ENCODE data around the gene IGSF9.

Gene IGSF9

DNA sequence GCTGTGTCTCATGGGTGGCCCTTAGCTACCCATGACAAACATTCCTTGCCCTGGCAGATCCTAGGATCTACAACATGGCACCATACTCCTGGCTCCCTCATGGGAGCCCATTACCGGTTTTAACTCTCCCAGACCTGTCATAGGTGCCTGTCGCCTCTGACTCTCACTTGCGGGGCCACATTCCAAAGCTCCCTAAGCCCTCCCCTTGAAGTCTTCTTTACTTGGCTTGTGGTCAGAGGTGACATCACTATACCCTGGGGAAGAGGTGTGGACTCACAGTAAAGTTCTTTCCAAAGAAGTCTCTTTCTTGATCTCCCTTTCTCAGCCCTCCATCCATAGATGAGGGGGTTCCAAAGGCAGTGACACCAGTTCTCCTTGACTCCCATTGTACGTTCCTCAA, 14.0 kb upstream of the IGSF9 start:
- no peak overlapping the region for H3K27ac ChIP-seq (ENCODE audit: low read depth, low read length)

DNA sequence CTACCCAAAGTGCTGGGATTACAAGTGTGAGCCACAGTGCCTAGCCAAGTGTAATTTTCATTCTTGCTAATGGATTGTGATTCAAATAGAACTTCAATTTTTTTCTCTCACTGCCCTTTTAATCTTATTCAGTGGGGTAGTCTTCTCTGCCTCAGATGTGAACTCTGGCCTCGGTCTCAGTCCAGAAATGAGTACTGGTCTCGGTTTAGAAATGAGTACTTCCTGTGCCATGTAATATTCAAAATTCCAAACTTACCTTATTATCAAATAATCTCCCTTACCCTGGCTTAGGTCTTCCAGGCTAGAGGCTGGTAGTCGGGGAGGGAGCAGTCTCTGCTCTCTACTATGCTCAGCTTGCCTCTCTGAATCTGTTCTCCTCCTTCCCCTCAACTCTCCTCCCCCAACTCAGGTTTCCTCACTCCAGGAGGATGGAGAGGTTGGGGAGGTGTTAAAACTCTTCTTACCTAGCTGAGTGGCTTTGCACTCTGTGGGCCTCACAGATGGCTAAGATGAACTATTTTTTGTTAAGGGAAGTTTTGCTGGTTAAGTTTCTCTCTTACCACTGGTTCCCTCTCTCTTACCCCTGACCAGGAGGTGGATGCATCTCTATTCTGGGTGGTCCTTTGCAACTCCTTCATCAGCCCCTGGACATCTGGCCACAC, 13.4 kb upstream of the IGSF9 start:
- Histone ChIP-seq H3K9ac (ENCODE audit: low read length in 5 of 5) (no peak overlapping the region), H3K9me3 (ENCODE audit: control insufficient read depth in 5 of 5, low read length in 5 of 5) (no peaks in the 10 kb centered on the region), H3K4me3 (ENCODE audit: low read depth in 1 of 5, low read length in 5 of 5) (no peak overlapping the region), H3K27ac (ENCODE audit: low read depth, low read length) (no peak overlapping the region), H3K4me1 (ENCODE audit: control insufficient read depth in 5 of 5, insufficient read depth in 5 of 5, low read length in 5 of 5) (peaks cover 0 to 2% (median 0%) of the 10 kb centered on the region in 5 donors), H3K27me3 (ENCODE audit: control insufficient read depth in 5 of 5, insufficient read depth in 4 of 5, low read length in 5 of 5) (peaks cover 0 to 11% (median 7%) of the 10 kb centered on the region in 5 donors), H3K36me3 (ENCODE audit: control insufficient read depth in 5 of 5, insufficient read depth in 5 of 5, low read length in 5 of 5) (no peaks in the 10 kb centered on the region)

More for the DNA sequence above, 14.0 kb upstream of the IGSF9 start:
- Histone ChIP-seq H3K4me3 (ENCODE audit: low read depth in 1 of 5, low read length in 5 of 5) (no peak overlapping the region), H3K9me3 (ENCODE audit: control insufficient read depth in 5 of 5, low read length in 5 of 5) (no peaks in the 10 kb centered on the region), H3K36me3 (ENCODE audit: control insufficient read depth in 5 of 5, insufficient read depth in 5 of 5, low read length in 5 of 5) (no peaks in the 10 kb centered on the region), H3K4me1 (ENCODE audit: control insufficient read depth in 5 of 5, insufficient read depth in 5 of 5, low read length in 5 of 5) (no peaks in the 10 kb centered on the region), H3K27me3 (ENCODE audit: control insufficient read depth in 5 of 5, insufficient read depth in 4 of 5, low read length in 5 of 5) (peaks cover 0 to 8% (median 5%) of the 10 kb centered on the region in 5 donors), H3K9ac (ENCODE audit: low read length in 5 of 5) (no peak overlapping the region)

DNA sequence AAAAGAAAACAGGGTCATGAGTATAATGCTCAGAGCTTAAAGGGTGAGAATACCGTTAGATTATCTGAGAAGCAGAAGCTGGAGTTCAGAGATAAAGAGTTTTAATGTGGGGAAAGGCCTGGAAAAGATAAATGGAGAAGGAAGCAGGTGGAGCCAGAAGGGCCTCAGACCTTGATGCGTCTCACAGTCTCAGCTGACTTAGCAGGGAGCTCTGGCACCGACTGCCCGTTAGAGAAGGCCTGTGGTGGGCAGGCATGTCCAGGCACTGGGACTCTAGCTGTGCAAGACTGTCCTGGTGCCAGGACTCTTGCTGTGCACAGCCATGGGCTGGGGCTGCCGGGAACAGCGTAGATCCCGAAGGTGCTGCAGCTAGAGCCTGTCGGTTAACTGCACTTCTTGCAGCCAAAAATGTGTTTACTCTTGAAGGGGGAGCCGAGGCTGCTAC, 12.4 kb upstream of the IGSF9 start:
- peaks cover 6 to 17% (median 11%) of the 10 kb centered on the region in 5 donors for H3K27me3 ChIP-seq (ENCODE audit: control insufficient read depth in 5 of 5, insufficient read depth in 4 of 5, low read length in 5 of 5)
- no peaks in the 10 kb centered on the region for H3K36me3 ChIP-seq (ENCODE audit: control insufficient read depth in 5 of 5, insufficient read depth in 5 of 5, low read length in 5 of 5)
- H3K4me1 ChIP-seq (ENCODE audit: control insufficient read depth in 5 of 5, insufficient read depth in 5 of 5, low read length in 5 of 5) = peaks cover 0 to 5% (median 0%) of the 10 kb centered on the region in 5 donors
- no peak overlapping the region for H3K4me3 ChIP-seq (ENCODE audit: low read depth in 1 of 5, low read length in 5 of 5)
- H3K9ac ChIP-seq (ENCODE audit: low read length in 5 of 5) = no peak overlapping the region
- no peaks in the 10 kb centered on the region for H3K9me3 ChIP-seq (ENCODE audit: control insufficient read depth in 5 of 5, low read length in 5 of 5)
- H3K27ac ChIP-seq (ENCODE audit: low read depth, low read length) = no peak overlapping the region

DNA sequence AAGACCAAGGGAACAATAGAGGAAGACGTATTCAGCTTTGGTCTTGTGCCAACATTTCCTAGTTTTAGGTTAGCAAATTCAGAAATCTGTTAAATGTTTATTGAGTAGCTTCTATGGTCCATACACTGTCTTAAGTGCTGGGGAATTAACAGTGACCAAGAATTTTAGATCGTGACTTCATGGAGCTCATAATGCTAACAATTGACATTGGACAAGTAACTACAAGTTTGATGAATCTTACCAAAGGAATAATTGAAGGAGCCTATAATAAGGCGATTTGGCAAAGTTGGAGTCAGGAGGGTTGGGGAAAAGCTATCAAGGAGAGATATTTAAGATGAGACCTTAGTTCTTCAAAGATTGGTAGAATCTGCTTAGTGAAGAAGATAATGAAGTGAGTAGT, 10.0 kb upstream of the IGSF9 start:
- H3K4me1 ChIP-seq (ENCODE audit: control insufficient read depth in 5 of 5, insufficient read depth in 5 of 5, low read length in 5 of 5) = peaks cover 0 to 5% (median 0%) of the 10 kb centered on the region in 5 donors
- no peaks in the 10 kb centered on the region for H3K36me3 ChIP-seq (ENCODE audit: control insufficient read depth in 5 of 5, insufficient read depth in 5 of 5, low read length in 5 of 5)
- H3K9me3 ChIP-seq (ENCODE audit: control insufficient read depth in 5 of 5, low read length in 5 of 5) = no peaks in the 10 kb centered on the region
- H3K4me3 ChIP-seq (ENCODE audit: low read depth in 1 of 5, low read length in 5 of 5) = no peak overlapping the region
- H3K27me3 ChIP-seq (ENCODE audit: control insufficient read depth in 5 of 5, insufficient read depth in 4 of 5, low read length in 5 of 5) = peaks cover 6 to 25% (median 11%) of the 10 kb centered on the region in 5 donors
- H3K27ac ChIP-seq (ENCODE audit: low read depth, low read length) = no peak overlapping the region
- H3K9ac ChIP-seq (ENCODE audit: low read length in 5 of 5) = no peak overlapping the region

DNA sequence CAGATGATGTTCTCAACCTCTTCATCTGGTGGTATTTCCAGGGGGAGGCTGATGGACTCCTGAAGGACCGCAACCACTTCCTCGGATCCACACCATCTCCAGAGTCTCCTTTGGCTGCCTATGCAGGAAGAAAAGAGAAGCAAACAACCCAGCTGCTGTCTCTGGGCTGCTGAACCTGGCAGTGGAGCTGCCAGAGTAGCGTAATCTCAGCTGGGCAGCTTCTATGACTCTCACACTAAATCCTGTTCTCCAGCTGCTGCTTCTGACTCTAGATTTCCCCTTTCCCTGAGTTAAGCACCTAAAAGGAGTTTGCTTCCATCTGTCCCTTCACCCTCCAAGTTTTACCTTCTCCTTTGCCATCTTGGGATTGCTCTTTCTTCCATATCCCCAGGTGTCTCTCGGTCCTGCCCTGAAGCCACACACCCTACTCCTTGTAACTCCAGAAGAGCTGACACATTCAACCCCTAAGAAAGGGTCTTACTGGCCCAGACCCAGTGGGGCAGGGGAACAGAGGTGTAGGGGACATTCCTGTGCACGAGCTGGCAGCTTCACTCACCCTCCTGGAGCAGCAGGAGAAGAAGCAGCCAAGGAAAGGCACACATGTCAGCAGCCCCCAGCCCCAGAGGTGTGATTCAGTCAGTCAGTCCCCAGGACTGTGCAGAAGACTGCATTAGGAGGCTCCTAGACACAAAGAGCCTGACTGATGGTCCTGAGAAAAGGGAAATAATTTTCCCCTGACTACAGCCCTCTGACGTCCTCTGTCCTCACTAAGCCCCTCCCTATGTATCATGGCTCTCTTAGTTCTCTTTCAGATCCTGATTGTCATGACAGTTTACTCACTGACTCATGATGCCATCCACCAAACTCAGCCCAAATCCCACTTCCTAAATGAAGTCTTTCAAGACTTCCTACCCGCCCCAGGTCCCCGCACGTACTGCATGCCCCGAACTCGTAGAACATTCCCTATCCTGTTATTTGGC, 8.4 kb upstream of the IGSF9 start, which contains the start of gene SLAMF9:
Gene SLAMF9 (minus strand): TSS at position 702 of the 980 bp plus-strand sequence. CDS start 100 bp downstream, at position 602.
- H3K36me3 ChIP-seq (ENCODE audit: control insufficient read depth in 5 of 5, insufficient read depth in 5 of 5, low read length in 5 of 5) = no peaks in the 10 kb centered on the region
- H3K4me3 ChIP-seq (ENCODE audit: low read depth in 1 of 5, low read length in 5 of 5) = no peak within 1 kb of the TSS
- no peak within 1 kb of the TSS for H3K9ac ChIP-seq (ENCODE audit: low read length in 5 of 5)
- H3K9me3 ChIP-seq (ENCODE audit: control insufficient read depth in 5 of 5, low read length in 5 of 5) = no peaks in the 10 kb centered on the region
- peaks cover 6 to 22% (median 11%) of the 10 kb centered on the region in 5 donors for H3K27me3 ChIP-seq (ENCODE audit: control insufficient read depth in 5 of 5, insufficient read depth in 4 of 5, low read length in 5 of 5)
- peaks cover 0 to 5% (median 0%) of the 10 kb centered on the region in 5 donors for H3K4me1 ChIP-seq (ENCODE audit: control insufficient read depth in 5 of 5, insufficient read depth in 5 of 5, low read length in 5 of 5)
- H3K27ac ChIP-seq (ENCODE audit: low read depth, low read length) = no peak within 1 kb of the TSS

DNA sequence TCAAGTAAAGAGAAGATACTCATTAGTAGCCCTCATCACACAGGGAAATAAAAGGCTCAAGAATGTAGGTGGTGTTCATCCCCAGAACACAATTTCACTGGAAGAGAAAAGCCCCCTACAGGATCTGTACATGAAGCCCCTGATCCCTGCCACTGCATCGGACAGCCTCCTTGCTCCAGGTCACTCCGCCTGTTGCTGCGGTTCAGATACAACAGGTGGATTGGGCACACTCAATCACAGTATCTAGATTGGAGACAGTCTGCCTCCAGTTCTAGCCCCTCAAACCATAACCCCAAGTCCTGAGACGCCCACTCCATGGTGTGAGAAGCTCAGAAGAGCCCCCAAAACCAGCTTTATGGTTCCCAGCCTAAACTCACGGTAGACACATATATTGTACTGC, 7.5 kb upstream of the IGSF9 start:
- H3K27me3 ChIP-seq (ENCODE audit: control insufficient read depth in 5 of 5, insufficient read depth in 4 of 5, low read length in 5 of 5) = peaks cover 6 to 22% (median 11%) of the 10 kb centered on the region in 5 donors
- no peak overlapping the region for H3K9ac ChIP-seq (ENCODE audit: low read length in 5 of 5)
- H3K36me3 ChIP-seq (ENCODE audit: control insufficient read depth in 5 of 5, insufficient read depth in 5 of 5, low read length in 5 of 5) = no peaks in the 10 kb centered on the region
- H3K9me3 ChIP-seq (ENCODE audit: control insufficient read depth in 5 of 5, low read length in 5 of 5) = no peaks in the 10 kb centered on the region
- no peak overlapping the region for H3K27ac ChIP-seq (ENCODE audit: low read depth, low read length)
- no peak overlapping the region for H3K4me3 ChIP-seq (ENCODE audit: low read depth in 1 of 5, low read length in 5 of 5)
- peaks cover 0 to 5% (median 0%) of the 10 kb centered on the region in 5 donors for H3K4me1 ChIP-seq (ENCODE audit: control insufficient read depth in 5 of 5, insufficient read depth in 5 of 5, low read length in 5 of 5)

DNA sequence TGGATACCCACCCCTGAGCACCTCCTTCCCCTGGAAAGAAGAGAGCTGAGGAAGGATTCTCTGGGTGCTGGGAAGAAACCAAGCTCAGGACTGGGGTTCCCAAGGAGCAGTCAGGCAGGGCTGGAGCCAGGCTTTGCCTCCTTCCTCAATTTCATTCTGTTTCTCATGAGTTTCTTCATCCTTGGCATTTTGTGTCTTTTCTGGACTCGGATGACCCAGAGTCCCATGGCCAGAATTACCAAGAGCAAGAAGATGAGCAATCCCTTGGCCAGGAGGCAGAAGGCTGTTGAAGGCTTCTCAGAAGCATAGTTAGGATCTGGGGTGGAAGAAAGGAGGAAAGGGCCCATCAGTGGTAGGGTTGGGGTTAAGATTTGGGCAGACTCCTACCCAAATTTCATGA, 6.1 kb upstream of the IGSF9 start:
- peaks cover 6 to 25% (median 14%) of the 10 kb centered on the region in 5 donors for H3K27me3 ChIP-seq (ENCODE audit: control insufficient read depth in 5 of 5, insufficient read depth in 4 of 5, low read length in 5 of 5)
- H3K9ac ChIP-seq (ENCODE audit: low read length in 5 of 5) = no peak overlapping the region
- no peaks in the 10 kb centered on the region for H3K9me3 ChIP-seq (ENCODE audit: control insufficient read depth in 5 of 5, low read length in 5 of 5)
- no peak overlapping the region for H3K4me3 ChIP-seq (ENCODE audit: low read depth in 1 of 5, low read length in 5 of 5)
- H3K27ac ChIP-seq (ENCODE audit: low read depth, low read length) = no peak overlapping the region
- no peaks in the 10 kb centered on the region for H3K36me3 ChIP-seq (ENCODE audit: control insufficient read depth in 5 of 5, insufficient read depth in 5 of 5, low read length in 5 of 5)
- peaks cover 0 to 5% (median 0%) of the 10 kb centered on the region in 5 donors for H3K4me1 ChIP-seq (ENCODE audit: control insufficient read depth in 5 of 5, insufficient read depth in 5 of 5, low read length in 5 of 5)

DNA sequence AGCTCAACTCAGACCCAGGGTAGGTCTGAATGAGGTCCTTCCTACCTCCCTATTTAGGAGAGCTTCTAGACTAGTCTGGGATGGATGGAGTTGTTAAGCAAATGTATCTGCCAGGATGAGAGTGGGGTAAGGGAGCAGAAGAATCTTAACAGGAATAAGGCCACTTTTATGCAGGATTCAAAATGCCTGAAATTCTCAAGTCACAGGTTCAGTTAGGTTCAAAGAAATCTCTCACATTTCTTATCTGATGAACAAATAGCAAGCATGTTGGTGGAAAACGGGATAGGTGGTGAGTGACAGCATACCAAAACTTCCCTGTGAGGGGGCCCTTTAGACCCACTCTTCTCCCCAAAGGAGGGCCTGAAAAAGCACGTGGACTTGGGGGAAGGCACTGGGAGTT, 5.6 kb upstream of the IGSF9 start:
- Histone ChIP-seq H3K4me3 (ENCODE audit: low read depth in 1 of 5, low read length in 5 of 5) (no peak overlapping the region), H3K27me3 (ENCODE audit: control insufficient read depth in 5 of 5, insufficient read depth in 4 of 5, low read length in 5 of 5) (peaks cover 6 to 27% (median 16%) of the 10 kb centered on the region in 5 donors), H3K9me3 (ENCODE audit: control insufficient read depth in 5 of 5, low read length in 5 of 5) (no peaks in the 10 kb centered on the region), H3K4me1 (ENCODE audit: control insufficient read depth in 5 of 5, insufficient read depth in 5 of 5, low read length in 5 of 5) (peaks cover 0 to 8% (median 3%) of the 10 kb centered on the region in 5 donors), H3K9ac (ENCODE audit: low read length in 5 of 5) (no peak overlapping the region), H3K27ac (ENCODE audit: low read depth, low read length) (no peak overlapping the region), H3K36me3 (ENCODE audit: control insufficient read depth in 5 of 5, insufficient read depth in 5 of 5, low read length in 5 of 5) (no peaks in the 10 kb centered on the region)

DNA sequence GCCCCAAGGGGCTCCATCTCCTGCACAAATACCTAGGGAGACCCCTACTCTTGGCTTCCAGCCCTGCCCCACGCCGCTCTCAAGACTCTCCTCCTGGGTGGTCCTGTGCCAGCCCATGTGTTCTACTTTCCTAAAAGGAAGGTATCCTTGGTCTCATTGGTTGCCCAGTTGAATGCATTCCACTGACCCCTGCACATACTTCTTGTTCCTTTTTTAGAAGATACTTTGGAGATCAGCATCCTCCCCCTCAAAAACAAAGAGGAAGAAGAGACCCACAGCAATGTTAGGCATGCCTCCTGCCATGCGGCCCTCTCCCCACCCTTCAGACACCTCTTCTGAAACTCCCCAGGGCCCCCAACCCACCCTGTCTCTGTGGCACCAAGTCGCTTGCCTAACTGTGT, 4.6 kb upstream of the IGSF9 start:
- peaks cover 0 to 18% (median 13%) of the 10 kb centered on the region in 5 donors for H3K4me1 ChIP-seq (ENCODE audit: control insufficient read depth in 5 of 5, insufficient read depth in 5 of 5, low read length in 5 of 5)
- no peaks in the 10 kb centered on the region for H3K36me3 ChIP-seq (ENCODE audit: control insufficient read depth in 5 of 5, insufficient read depth in 5 of 5, low read length in 5 of 5)
- H3K27me3 ChIP-seq (ENCODE audit: control insufficient read depth in 5 of 5, insufficient read depth in 4 of 5, low read length in 5 of 5) = peaks cover 6 to 37% (median 20%) of the 10 kb centered on the region in 5 donors
- no peak overlapping the region for H3K4me3 ChIP-seq (ENCODE audit: low read depth in 1 of 5, low read length in 5 of 5)
- H3K9ac ChIP-seq (ENCODE audit: low read length in 5 of 5) = no peak overlapping the region
- H3K9me3 ChIP-seq (ENCODE audit: control insufficient read depth in 5 of 5, low read length in 5 of 5) = no peaks in the 10 kb centered on the region
- no peak overlapping the region for H3K27ac ChIP-seq (ENCODE audit: low read depth, low read length)

DNA sequence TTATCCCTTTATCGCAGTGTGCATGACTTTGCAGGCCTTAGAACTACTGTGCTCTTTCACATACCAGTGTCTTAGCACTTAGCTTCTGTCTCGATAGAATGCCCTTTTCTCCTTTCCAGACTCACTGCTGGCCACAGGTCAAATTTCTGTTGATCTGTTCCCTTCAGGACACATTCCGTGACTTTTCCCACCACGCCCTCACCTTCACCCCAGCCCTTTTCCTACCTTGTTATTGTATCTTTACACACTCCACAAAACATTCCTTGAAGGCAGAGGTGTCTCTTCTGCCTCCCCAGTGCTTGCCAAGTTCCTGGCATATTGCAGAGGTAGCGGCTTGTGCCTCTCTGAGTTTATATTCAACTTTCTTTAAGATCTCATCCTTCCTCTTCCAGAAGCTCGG, 3.7 kb upstream of the IGSF9 start:
- Histone ChIP-seq H3K36me3 (ENCODE audit: control insufficient read depth in 5 of 5, insufficient read depth in 5 of 5, low read length in 5 of 5) (no peaks in the 10 kb centered on the region), H3K27me3 (ENCODE audit: control insufficient read depth in 5 of 5, insufficient read depth in 4 of 5, low read length in 5 of 5) (peaks cover 13 to 42% (median 25%) of the 10 kb centered on the region in 5 donors), H3K9ac (ENCODE audit: low read length in 5 of 5) (no peak overlapping the region), H3K9me3 (ENCODE audit: control insufficient read depth in 5 of 5, low read length in 5 of 5) (no peaks in the 10 kb centered on the region), H3K4me3 (ENCODE audit: low read depth in 1 of 5, low read length in 5 of 5) (no peak overlapping the region), H3K27ac (ENCODE audit: low read depth, low read length) (no peak overlapping the region), H3K4me1 (ENCODE audit: control insufficient read depth in 5 of 5, insufficient read depth in 5 of 5, low read length in 5 of 5) (peaks cover 0 to 18% (median 13%) of the 10 kb centered on the region in 5 donors)

Data from subcutaneous abdominal adipose tissue (tissue), 5 donors.